ENCODE measurements around the gene CFTR. TPM values are rescaled to one million over a fixed set of nuclear protein-coding genes. Genes with fewer than 3 reads are reported as not detected.

Gene CFTR
- total RNA-seq, 1 donor from 2014 or later, result 0.06 TPM

GRCh38 chr7:117478836-117479224 lies 995 bp upstream of the CFTR start:
- TF ChIP-seq CTCF (IDR thresholded peaks at IDR 0.05) (no peak), EZH2phosphoT487 (IDR thresholded peaks at IDR 0.05) (peak; percentile 34)
- peak; percentile 71 for DNase-seq (ENCODE audit: low spot score)

GRCh38 chr7:117480055-117480362 lies 184 bp downstream of the CFTR start:
- Mint-ChIP-seq H3K36me3 (no peaks in the 10 kb centered on the region), H3K4me1 (peaks cover 24% of the 10 kb centered on the region), H3K9me3 (no peaks in the 10 kb centered on the region), H3K4me3 (peak overlapping the region; percentile 88), H3K27ac (no peak overlapping the region), H3K27me3 (ENCODE audit: insufficient read depth, low read depth) (peaks cover 20% of the 10 kb centered on the region)
- Histone ChIP-seq H3K79me2 (ENCODE audit: low read depth) (no peaks in the 10 kb centered on the region), H3K27ac (no peak overlapping the region), H3K27me3 (peaks cover 31% of the 10 kb centered on the region), H3K9me3 (ENCODE audit: low read depth) (no peaks in the 10 kb centered on the region), H3K4me2 (peak overlapping the region; percentile 98), H3F3A (ENCODE audit: low read depth) (peaks cover 28% of the 10 kb centered on the region), H3K4me3 (peak overlapping the region; percentile 78), H2AFZ (replicated peaks) (peak overlapping the region; percentile 99), H3K4me1 (peaks cover 10% of the 10 kb centered on the region), H3K9ac (no peak overlapping the region), H4K20me1 (ENCODE audit: low read depth) (no peaks in the 10 kb centered on the region), H3K36me3 (no peaks in the 10 kb centered on the region)
- no peak for DNase-seq (ENCODE audit: low spot score)
- TF ChIP-seq EZH2phosphoT487 (IDR thresholded peaks at IDR 0.05) (no peak), CTCF (IDR thresholded peaks at IDR 0.05) (no peak), EZH2 (IDR thresholded peaks at IDR 0.05) (no peak)

More at GRCh38 chr7:117478836-117479224, 995 bp upstream of the CFTR start:
- Histone ChIP-seq H3K9ac (no peak overlapping the region), H3K27me3 (peaks cover 31% of the 10 kb centered on the region), H2AFZ (replicated peaks) (peak overlapping the region; percentile 99), H3K27ac (no peak overlapping the region), H3K79me2 (ENCODE audit: low read depth) (no peaks in the 10 kb centered on the region), H3K36me3 (no peaks in the 10 kb centered on the region), H3K9me3 (ENCODE audit: low read depth) (no peaks in the 10 kb centered on the region), H3K4me3 (peak overlapping the region; percentile 78), H3F3A (ENCODE audit: low read depth) (peaks cover 28% of the 10 kb centered on the region), H3K4me2 (peak overlapping the region; percentile 98), H4K20me1 (ENCODE audit: low read depth) (no peaks in the 10 kb centered on the region), H3K4me1 (peaks cover 8% of the 10 kb centered on the region)
- Mint-ChIP-seq H3K27ac (peak overlapping the region; percentile 0), H3K27me3 (ENCODE audit: insufficient read depth, low read depth) (peaks cover 20% of the 10 kb centered on the region), H3K36me3 (no peaks in the 10 kb centered on the region), H3K4me3 (peak overlapping the region; percentile 88), H3K9me3 (no peaks in the 10 kb centered on the region), H3K4me1 (peaks cover 23% of the 10 kb centered on the region)

- H3K27me3 Mint-ChIP-seq (ENCODE audit: insufficient read depth, low read depth), result peaks cover 20% of the 10 kb centered on the region
- H3K27ac Mint-ChIP-seq, result no peak overlapping the region
- H3K4me3 Mint-ChIP-seq, result peak overlapping the region; percentile 69
- no peaks in the 10 kb centered on the region for H4K20me1 ChIP-seq (ENCODE audit: low read depth)
- H3K9me3 Mint-ChIP-seq, result no peaks in the 10 kb centered on the region
- peaks cover 20% of the 10 kb centered on the region for H3K4me1 ChIP-seq
- no peaks in the 10 kb centered on the region for H3K36me3 Mint-ChIP-seq
- H3F3A ChIP-seq (ENCODE audit: low read depth), result peaks cover 33% of the 10 kb centered on the region
- TF ChIP-seq CTCF (IDR thresholded peaks at IDR 0.05) (peak; percentile 37), EZH2phosphoT487 (IDR thresholded peaks at IDR 0.05) (no peak)
- H3K79me2 ChIP-seq (ENCODE audit: low read depth), result no peaks in the 10 kb centered on the region
- no peak overlapping the region for H3K27ac ChIP-seq
- H3K9me3 ChIP-seq (ENCODE audit: low read depth), result no peaks in the 10 kb centered on the region
- H3K4me2 ChIP-seq, result no peak overlapping the region
- no peak overlapping the region for H2AFZ ChIP-seq (replicated peaks)
- H3K4me1 Mint-ChIP-seq, result peaks cover 32% of the 10 kb centered on the region
- H3K9ac ChIP-seq, result no peak overlapping the region
- DNase-seq (ENCODE audit: low spot score), result peak; percentile 33
- no peaks in the 10 kb centered on the region for H3K36me3 ChIP-seq
- H3K4me3 ChIP-seq, result no peak overlapping the region
- peaks cover 31% of the 10 kb centered on the region for H3K27me3 ChIP-seq
Measured at GRCh38 chr7:117480978-117481377, 1.2 kb downstream of the CFTR start.

Measured in neural progenitor cell (in vitro differentiated cells).